Measurements from ENCODE around the gene NUP210L.

DNA sequence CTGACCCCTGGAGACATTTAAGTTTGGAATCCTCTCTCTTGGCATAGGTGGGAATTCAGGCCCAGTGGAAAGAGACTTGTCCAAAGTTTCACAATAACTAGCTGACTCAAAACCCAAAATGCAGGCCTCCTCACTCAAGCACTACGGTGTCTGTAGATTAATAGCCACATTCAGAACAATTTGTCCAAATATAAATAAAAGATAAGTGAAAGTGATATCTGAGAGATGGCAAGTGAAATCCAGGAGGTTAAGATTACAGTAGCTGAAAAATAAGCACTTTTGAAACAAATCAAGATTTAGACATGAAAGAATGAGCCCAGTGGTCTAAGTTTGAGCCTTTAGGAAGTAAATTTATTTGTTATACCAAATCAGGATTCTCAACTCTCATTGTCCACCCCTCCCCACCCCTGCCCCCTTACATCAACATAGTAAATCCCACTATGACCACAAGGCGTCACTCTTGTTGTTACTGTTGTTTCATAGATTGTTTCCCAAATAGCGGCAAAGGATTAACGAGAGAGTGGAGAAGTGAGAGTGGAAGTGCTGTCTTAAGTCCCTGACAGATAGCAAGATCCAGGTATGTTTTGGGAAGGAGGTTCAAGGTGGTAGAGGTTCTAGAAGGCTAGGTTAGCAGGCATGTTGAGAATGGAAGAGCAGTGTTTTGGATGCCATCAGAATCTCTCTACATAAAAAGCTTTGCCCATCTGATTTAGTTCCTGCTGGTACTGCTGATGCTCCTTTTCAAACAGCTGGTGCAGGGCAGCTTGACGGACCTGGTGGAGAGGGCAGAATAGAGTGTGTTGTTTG lies 44.1 kb upstream of the NUP210L start:
- TF ChIP-seq, protein P1, sequence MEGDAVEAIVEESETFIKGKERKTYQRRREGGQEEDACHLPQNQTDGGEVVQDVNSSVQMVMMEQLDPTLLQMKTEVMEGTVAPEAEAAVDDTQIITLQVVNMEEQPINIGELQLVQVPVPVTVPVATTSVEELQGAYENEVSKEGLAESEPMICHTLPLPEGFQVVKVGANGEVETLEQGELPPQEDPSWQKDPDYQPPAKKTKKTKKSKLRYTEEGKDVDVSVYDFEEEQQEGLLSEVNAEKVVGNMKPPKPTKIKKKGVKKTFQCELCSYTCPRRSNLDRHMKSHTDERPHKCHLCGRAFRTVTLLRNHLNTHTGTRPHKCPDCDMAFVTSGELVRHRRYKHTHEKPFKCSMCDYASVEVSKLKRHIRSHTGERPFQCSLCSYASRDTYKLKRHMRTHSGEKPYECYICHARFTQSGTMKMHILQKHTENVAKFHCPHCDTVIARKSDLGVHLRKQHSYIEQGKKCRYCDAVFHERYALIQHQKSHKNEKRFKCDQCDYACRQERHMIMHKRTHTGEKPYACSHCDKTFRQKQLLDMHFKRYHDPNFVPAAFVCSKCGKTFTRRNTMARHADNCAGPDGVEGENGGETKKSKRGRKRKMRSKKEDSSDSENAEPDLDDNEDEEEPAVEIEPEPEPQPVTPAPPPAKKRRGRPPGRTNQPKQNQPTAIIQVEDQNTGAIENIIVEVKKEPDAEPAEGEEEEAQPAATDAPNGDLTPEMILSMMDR (conservative IDR thresholded peaks at IDR 0.05; ENCODE audit: low read length): peak; percentile 82
- TF ChIP-seq EZH2phosphoT487 (IDR thresholded peaks at IDR 0.05; ENCODE audit: borderline replicate concordance): no peak
